ENCODE results near the gene RGS21.
"Not testable (repeated sequence)": the region's sequence is repeated elsewhere in the genome, so short reads cannot be mapped to it uniquely, and the experiment has no call there.

The RGS21 gene

GRCh38 chr1:192316942-192317450 is at the start of gene RGS21:
Gene RGS21 (plus strand): TSS chr1:192316992. CDS start chr1:192343037, 26,045 bp downstream.
- no peak for TF ChIP-seq ZNF274 (IDR thresholded peaks at IDR 0.05; ENCODE audit: low read depth, low read length)
- H3K4me3 ChIP-seq (ENCODE audit: low read length): no peak within 1 kb of the TSS

DNA sequence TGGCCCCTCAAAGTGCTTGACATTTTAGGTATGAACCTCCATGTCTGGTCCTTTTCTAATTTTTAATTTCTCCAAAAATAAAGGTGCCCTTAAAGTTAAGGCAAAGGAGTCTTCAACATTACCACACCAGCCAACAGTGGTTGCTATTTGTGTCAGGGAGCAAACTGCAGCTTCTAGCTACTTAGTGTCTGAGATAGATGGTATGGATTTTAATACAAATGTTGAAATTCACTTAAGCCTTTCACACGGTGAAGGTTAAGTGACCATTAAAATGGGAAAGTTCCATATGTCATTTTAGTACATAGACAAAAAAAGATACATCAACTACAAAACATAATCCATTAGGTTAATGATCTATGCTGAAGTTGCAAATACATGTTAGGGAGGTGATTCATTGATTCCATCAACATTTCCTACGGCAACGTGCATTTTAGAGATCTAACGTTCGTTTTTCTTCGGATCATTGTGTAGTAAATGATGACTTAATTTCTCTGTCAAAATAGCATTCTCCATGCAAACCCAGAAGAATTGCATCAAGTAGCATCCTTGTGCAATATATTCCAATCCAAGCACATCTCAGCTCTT is 48.2 kb upstream of the RGS21 start:
- TF ChIP-seq ZNF274 (IDR thresholded peaks at IDR 0.05; ENCODE audit: low read depth, low read length): no peak
- no peak overlapping the region for H3K4me3 ChIP-seq (ENCODE audit: low read length)

DNA sequence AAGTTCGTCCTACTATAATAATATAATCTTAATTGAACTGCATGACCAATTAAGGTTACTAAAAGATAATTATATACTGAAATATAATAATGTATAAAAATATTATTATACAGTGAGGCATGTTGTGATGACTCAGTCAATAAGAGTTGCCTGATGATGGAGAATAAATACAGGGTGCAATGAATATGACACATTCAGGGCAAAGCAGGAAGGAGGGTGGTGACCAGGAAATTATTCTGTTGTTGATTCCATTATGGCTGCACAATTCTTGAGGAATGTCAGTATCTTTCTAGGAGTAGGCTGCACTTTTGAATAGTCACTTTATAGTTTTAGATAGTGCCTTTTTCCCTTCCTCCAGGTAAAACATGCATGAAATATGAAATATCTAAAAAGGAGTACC is 46.4 kb upstream of the RGS21 start:
- no peak for TF ChIP-seq ZNF274 (IDR thresholded peaks at IDR 0.05; ENCODE audit: low read depth, low read length)

DNA sequence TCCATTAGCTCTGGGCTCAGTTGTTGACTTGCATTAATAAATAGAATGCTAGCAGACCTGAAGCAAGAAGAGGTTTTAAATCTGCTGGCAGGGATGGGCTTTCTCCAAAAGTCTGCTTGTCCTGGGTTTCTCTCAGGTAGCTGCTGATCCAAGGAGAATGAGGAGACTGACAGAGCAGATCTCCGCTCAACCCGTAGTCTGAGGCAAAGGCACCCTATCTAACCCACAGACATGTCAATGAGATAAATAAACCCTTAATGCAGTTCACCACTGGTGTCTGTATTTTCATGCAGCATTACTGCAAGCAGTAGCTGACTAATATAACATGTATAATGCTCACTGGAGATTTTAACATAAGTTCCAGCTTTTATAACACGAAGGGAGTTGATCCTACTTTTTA is 44.1 kb upstream of the RGS21 start:
- no peak for TF ChIP-seq ZNF274 (IDR thresholded peaks at IDR 0.05; ENCODE audit: low read depth, low read length)
- no peak overlapping the region for H3K4me3 ChIP-seq (ENCODE audit: low read length)

More for the DNA sequence above, 46.4 kb upstream of the RGS21 start:
- no peak overlapping the region for H3K4me3 ChIP-seq (ENCODE audit: low read length)

GRCh38 chr1:192274588-192274987 is 42.2 kb upstream of the RGS21 start:
- H3K4me3 ChIP-seq (ENCODE audit: low read length): no peak overlapping the region
- no peak for TF ChIP-seq ZNF274 (IDR thresholded peaks at IDR 0.05; ENCODE audit: low read depth, low read length)

GRCh38 chr1:192277635-192278034 is 39.2 kb upstream of the RGS21 start:
- TF ChIP-seq ZNF274 (IDR thresholded peaks at IDR 0.05; ENCODE audit: low read depth, low read length): no peak
- no peak overlapping the region for H3K4me3 ChIP-seq (ENCODE audit: low read length)

- H3K4me3 ChIP-seq (ENCODE audit: low read length): no peak overlapping the region
- no peak for TF ChIP-seq ZNF274 (IDR thresholded peaks at IDR 0.05; ENCODE audit: low read depth, low read length)
These were observed 31.9 kb upstream of the RGS21 start for GRCh38 chr1:192284927-192285326.

DNA sequence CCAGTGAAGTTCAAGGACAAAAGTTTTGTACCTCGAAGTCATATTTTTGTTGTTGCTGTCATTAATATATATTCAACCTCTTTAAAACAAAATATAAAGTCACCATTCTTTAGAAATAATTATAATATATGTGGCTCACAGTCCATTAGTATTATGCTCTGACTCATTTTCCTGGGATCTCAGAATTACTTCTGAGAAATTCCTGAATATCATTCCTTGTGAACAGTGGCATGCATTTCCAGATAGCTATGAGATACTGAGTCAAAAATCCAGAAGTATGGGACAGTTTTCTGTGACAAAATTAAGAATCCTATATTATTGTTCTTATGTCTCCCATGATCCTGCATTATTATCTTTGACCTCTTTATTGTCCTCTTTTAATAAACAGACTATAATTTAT is 13.8 kb upstream of the RGS21 start:
- TF ChIP-seq ZNF274 (IDR thresholded peaks at IDR 0.05; ENCODE audit: low read depth, low read length): no peak
- H3K4me3 ChIP-seq (ENCODE audit: low read length): no peak overlapping the region

DNA sequence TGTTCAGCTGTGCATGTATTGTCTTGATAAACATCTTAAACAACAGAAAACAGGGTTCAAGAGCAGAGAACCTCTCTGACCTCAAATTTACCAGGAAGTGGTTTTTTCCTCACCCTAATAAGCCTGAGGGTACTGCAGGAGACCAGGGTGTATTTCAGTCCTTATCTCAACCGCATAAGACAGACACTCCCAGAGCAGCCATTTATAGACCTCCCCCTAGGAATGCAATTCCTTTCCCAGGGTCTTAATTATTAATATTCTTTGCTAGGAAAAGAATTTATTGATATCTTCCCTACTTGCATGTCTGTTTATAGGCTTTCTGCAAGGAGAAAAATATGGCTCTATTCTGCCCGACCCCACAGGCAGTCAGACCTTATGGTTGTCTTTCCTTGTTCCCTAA is 8.5 kb upstream of the RGS21 start:
- H3K4me3 ChIP-seq (ENCODE audit: low read length): not testable (repeated sequence)

- no peak for TF ChIP-seq ZNF274 (IDR thresholded peaks at IDR 0.05; ENCODE audit: low read depth, low read length)
These were observed 5.5 kb upstream of the RGS21 start for GRCh38 chr1:192311281-192311680.

DNA sequence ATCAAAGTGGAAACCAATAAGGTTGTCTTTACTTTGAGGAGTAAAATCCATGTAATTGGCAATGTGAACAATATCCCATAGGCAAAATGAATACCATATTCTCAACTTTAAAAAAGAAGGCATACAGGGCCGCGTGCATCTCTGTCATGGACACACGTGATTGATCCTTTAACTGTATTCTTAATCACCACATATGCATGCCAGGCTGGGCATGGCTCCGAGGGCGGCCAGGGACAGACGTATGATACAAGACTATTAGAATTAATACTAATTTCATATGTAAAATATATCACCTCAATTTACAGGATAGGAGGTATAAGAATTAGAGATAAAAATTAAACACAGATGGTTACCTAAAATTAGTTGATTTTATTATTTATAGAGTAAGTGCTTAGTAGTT is 11.2 kb downstream of the RGS21 start:
- TF ChIP-seq ZNF274 (IDR thresholded peaks at IDR 0.05; ENCODE audit: low read depth, low read length): no peak
- no peak overlapping the region for H3K4me3 ChIP-seq (ENCODE audit: low read length)

More at GRCh38 chr1:192311281-192311680, 5.5 kb upstream of the RGS21 start:
- no peak overlapping the region for H3K4me3 ChIP-seq (ENCODE audit: low read length)

GRCh38 chr1:192342842-192343241 is 26.1 kb downstream of the RGS21 start:
- no peak for TF ChIP-seq ZNF274 (IDR thresholded peaks at IDR 0.05; ENCODE audit: low read depth, low read length)
- no peak overlapping the region for H3K4me3 ChIP-seq (ENCODE audit: low read length)

- no peak overlapping the region for H3K4me3 ChIP-seq (ENCODE audit: low read length)
- TF ChIP-seq ZNF274 (IDR thresholded peaks at IDR 0.05; ENCODE audit: low read depth, low read length): no peak
These were observed 26.6 kb downstream of the RGS21 start for GRCh38 chr1:192343344-192343743.

GRCh38 chr1:192349314-192349713 is 32.5 kb downstream of the RGS21 start:
- no peak for TF ChIP-seq ZNF274 (IDR thresholded peaks at IDR 0.05; ENCODE audit: low read depth, low read length)

GRCh38 chr1:192350356-192350755 is 33.6 kb downstream of the RGS21 start:
- H3K4me3 ChIP-seq (ENCODE audit: low read length): no peak overlapping the region
- no peak for TF ChIP-seq ZNF274 (IDR thresholded peaks at IDR 0.05; ENCODE audit: low read depth, low read length)

More at GRCh38 chr1:192349314-192349713, 32.5 kb downstream of the RGS21 start:
- H3K4me3 ChIP-seq (ENCODE audit: low read length): no peak overlapping the region

- H3K4me3 ChIP-seq (ENCODE audit: low read length): no peak overlapping the region
- no peak for TF ChIP-seq ZNF274 (IDR thresholded peaks at IDR 0.05; ENCODE audit: low read depth, low read length)
These were observed 34.8 kb downstream of the RGS21 start for GRCh38 chr1:192351550-192351949.
